ENCODE measurements around the gene ARHGAP45.

DNA sequence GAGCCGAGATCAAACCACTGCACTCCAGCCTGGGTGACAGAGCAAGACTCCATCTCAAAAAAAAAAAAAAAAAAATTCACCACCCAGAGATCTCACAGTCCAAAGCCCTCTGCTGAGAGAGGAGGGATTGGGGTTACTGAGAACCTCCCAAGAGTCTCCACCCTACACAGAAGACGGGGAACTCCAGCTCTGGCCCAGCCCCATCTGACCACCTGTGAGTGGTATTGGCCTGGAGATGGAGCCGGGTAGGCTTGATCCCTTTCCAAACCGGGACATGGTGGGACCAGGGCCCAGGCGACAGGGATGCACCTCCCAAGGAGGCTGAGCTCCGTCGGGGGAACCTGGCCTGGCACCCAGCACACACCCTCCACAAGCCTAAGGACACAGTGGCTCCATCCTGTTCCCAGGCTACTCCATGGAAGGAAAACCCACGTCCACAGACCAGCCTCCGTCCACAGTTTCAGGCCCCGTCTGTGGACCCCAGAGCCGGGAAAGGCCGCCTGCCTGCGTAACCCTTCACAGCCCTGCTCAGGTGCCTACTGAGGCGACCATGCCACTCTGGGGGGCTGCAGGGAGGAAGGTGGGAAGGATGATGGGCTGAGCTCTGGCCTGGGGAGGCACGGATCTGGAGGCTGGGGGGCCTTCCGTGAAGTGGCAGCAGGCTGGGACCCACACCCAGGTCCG lies 47.9 kb upstream of the ARHGAP45 start:
- TF ChIP-seq, protein P1, sequence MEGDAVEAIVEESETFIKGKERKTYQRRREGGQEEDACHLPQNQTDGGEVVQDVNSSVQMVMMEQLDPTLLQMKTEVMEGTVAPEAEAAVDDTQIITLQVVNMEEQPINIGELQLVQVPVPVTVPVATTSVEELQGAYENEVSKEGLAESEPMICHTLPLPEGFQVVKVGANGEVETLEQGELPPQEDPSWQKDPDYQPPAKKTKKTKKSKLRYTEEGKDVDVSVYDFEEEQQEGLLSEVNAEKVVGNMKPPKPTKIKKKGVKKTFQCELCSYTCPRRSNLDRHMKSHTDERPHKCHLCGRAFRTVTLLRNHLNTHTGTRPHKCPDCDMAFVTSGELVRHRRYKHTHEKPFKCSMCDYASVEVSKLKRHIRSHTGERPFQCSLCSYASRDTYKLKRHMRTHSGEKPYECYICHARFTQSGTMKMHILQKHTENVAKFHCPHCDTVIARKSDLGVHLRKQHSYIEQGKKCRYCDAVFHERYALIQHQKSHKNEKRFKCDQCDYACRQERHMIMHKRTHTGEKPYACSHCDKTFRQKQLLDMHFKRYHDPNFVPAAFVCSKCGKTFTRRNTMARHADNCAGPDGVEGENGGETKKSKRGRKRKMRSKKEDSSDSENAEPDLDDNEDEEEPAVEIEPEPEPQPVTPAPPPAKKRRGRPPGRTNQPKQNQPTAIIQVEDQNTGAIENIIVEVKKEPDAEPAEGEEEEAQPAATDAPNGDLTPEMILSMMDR (IDR thresholded peaks at IDR 0.05; ENCODE audit: low read depth, low read length, poor library complexity, severe bottlenecking), result no peak
- TF ChIP-seq EZH2phosphoT487 (IDR thresholded peaks at IDR 0.05; ENCODE audit: borderline replicate concordance, low read length), result no peak

Data from DOHH2 (cell line).